ENCODE results near the gene CADPS2. TPM values are rescaled to one million over a fixed set of nuclear protein-coding genes. Genes with fewer than 3 reads are reported as not detected.

Gene CADPS2
- polyA plus RNA-seq, 1 donor (not counting 4 experiments of a cell fraction or from before 2014, with no cell fraction given), result 0.35 TPM

GRCh38 chr7:122448893-122449589, 437.2 kb downstream of the CADPS2 start:
- no peaks in the 10 kb centered on the region for H3K4me1 ChIP-seq (ENCODE audit: control insufficient read depth, extremely low read depth, insufficient read depth, low read length)
- no peaks in the 10 kb centered on the region for H3K79me2 ChIP-seq (ENCODE audit: control insufficient read depth, insufficient read depth, low read length)
- no peaks in the 10 kb centered on the region for H4K20me1 ChIP-seq (ENCODE audit: control insufficient read depth, extremely low read depth, insufficient read depth, low read length)
- no peak overlapping the region for H3K27ac ChIP-seq (ENCODE audit: control insufficient read depth, insufficient read depth, low read length)
- H3K9ac ChIP-seq (ENCODE audit: control insufficient read depth, extremely low read depth, insufficient read depth, low read length), result no peak overlapping the region
- DNase-seq (ENCODE audit: low read depth, low spot score) (no peak), FAIRE-seq (no peak)
- H3K36me3 ChIP-seq (ENCODE audit: control insufficient read depth in 2 of 2, extremely low read depth in 1 of 2, insufficient read depth in 2 of 2, low read length in 2 of 2), result no peaks in the 10 kb centered on the region
- dilution Hi-C loops (cut with MboI; ENCODE audit: extremely low pct_ligation_motif_present, low sequenced_read_pairs), result no loop called here
- H3K9me3 ChIP-seq (ENCODE audit: control insufficient read depth, low read depth, low read length), result no peaks in the 10 kb centered on the region
- H3K4me3 ChIP-seq (ENCODE audit: control insufficient read depth in 2 of 3, extremely low read depth in 1 of 3, insufficient read depth in 2 of 3, low read depth in 1 of 3, low read length in 3 of 3), result no peak overlapping the region
- H3K27me3 ChIP-seq (ENCODE audit: control insufficient read depth, extremely low read depth, insufficient read depth, low read length), result no peaks in the 10 kb centered on the region
- no peaks in the 10 kb centered on the region for H3K9me1 ChIP-seq (ENCODE audit: control insufficient read depth, extremely low read depth, insufficient read depth, low read length)
- TF ChIP-seq EZH2 (IDR thresholded peaks at IDR 0.05; ENCODE audit: low read length), result no peak
- TF ChIP-seq, protein P1, sequence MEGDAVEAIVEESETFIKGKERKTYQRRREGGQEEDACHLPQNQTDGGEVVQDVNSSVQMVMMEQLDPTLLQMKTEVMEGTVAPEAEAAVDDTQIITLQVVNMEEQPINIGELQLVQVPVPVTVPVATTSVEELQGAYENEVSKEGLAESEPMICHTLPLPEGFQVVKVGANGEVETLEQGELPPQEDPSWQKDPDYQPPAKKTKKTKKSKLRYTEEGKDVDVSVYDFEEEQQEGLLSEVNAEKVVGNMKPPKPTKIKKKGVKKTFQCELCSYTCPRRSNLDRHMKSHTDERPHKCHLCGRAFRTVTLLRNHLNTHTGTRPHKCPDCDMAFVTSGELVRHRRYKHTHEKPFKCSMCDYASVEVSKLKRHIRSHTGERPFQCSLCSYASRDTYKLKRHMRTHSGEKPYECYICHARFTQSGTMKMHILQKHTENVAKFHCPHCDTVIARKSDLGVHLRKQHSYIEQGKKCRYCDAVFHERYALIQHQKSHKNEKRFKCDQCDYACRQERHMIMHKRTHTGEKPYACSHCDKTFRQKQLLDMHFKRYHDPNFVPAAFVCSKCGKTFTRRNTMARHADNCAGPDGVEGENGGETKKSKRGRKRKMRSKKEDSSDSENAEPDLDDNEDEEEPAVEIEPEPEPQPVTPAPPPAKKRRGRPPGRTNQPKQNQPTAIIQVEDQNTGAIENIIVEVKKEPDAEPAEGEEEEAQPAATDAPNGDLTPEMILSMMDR (optimal IDR thresholded peaks at IDR 0.05 in 1 of 3, IDR thresholded peaks at IDR 0.05 in 1 of 3, conservative IDR thresholded peaks at IDR 0.05 in 1 of 3; ENCODE audit: extremely low read depth in 1 of 3, insufficient read depth in 2 of 3, low read length in 3 of 3), result no peak
- no peak overlapping the region for H3K4me2 ChIP-seq (ENCODE audit: control insufficient read depth, extremely low read depth, insufficient read depth, low read depth, low read length)
- no peak overlapping the region for H2AFZ ChIP-seq (ENCODE audit: control insufficient read depth, low read length)

DNA sequence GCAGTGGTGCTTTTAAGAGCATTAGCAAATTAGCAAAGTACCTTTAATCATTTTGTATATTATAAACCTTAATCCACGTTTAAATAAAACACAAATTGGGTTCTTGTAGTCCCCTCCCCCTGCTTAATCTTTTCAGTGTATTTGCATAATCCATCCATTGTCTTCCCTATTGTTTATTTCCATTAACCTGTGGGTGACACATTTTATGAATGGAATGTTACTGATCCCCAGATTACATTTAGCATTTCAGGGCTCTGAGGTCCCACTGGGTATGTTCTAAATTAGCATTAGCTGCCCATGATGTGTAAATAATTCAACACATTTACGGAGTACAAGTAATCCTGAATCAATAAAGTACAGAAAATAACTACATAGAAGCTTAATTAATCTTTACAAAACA, 443.3 kb downstream of the CADPS2 start:
- Histone ChIP-seq H3K9me3 (ENCODE audit: control insufficient read depth, low read depth, low read length) (no peaks in the 10 kb centered on the region), H3K9me1 (ENCODE audit: control insufficient read depth, extremely low read depth, insufficient read depth, low read length) (no peaks in the 10 kb centered on the region), H4K20me1 (ENCODE audit: control insufficient read depth, extremely low read depth, insufficient read depth, low read length) (no peaks in the 10 kb centered on the region), H3K9ac (ENCODE audit: control insufficient read depth, extremely low read depth, insufficient read depth, low read length) (no peak overlapping the region), H3K27ac (ENCODE audit: control insufficient read depth, insufficient read depth, low read length) (no peak overlapping the region), H3K4me2 (ENCODE audit: control insufficient read depth, extremely low read depth, insufficient read depth, low read depth, low read length) (no peak overlapping the region), H3K79me2 (ENCODE audit: control insufficient read depth, insufficient read depth, low read length) (no peaks in the 10 kb centered on the region), H3K36me3 (ENCODE audit: control insufficient read depth in 2 of 2, extremely low read depth in 1 of 2, insufficient read depth in 2 of 2, low read length in 2 of 2) (no peaks in the 10 kb centered on the region), H3K4me1 (ENCODE audit: control insufficient read depth, extremely low read depth, insufficient read depth, low read length) (no peaks in the 10 kb centered on the region), H3K27me3 (ENCODE audit: control insufficient read depth, extremely low read depth, insufficient read depth, low read length) (no peaks in the 10 kb centered on the region), H2AFZ (ENCODE audit: control insufficient read depth, low read length) (no peak overlapping the region), H3K4me3 (ENCODE audit: control insufficient read depth in 2 of 3, extremely low read depth in 1 of 3, insufficient read depth in 2 of 3, low read depth in 1 of 3, low read length in 3 of 3) (no peak overlapping the region)
- dilution Hi-C loops (cut with MboI; ENCODE audit: extremely low pct_ligation_motif_present, low sequenced_read_pairs), result no loop called here
- DNase-seq (ENCODE audit: low read depth, low spot score) (no peak), FAIRE-seq (no peak)
- no peak for TF ChIP-seq EZH2 (IDR thresholded peaks at IDR 0.05; ENCODE audit: low read length)
- TF ChIP-seq, protein P1 (optimal IDR thresholded peaks at IDR 0.05 in 1 of 3, IDR thresholded peaks at IDR 0.05 in 1 of 3, conservative IDR thresholded peaks at IDR 0.05 in 1 of 3; ENCODE audit: extremely low read depth in 1 of 3, insufficient read depth in 2 of 3, low read length in 3 of 3), result no peak

Measured in keratinocyte (primary cell).